ENCODE results near the gene TEX264.

TEX264 gene

GRCh38 chr3:51671734-51672475 lies 853 bp downstream of the TEX264 start:
- no peaks in the 10 kb centered on the region for H3K27me3 ChIP-seq (ENCODE audit: insufficient read depth, low read length, poor library complexity, severe bottlenecking)

GRCh38 chr3:51673181-51673801 lies 2.2 kb downstream of the TEX264 start:
- H3K4me1 ChIP-seq (ENCODE audit: insufficient read depth, low read length, poor library complexity, severe bottlenecking): peaks cover 70% of the 10 kb centered on the region
- H3K79me2 ChIP-seq (ENCODE audit: insufficient read depth, low read length): peaks cover 58% of the 10 kb centered on the region
- no peaks in the 10 kb centered on the region for H3F3A ChIP-seq (ENCODE audit: low read depth)
- no peak overlapping the region for H2AFZ ChIP-seq (ENCODE audit: low read length)
- no peaks in the 10 kb centered on the region for H3K9me2 ChIP-seq (replicated peaks; ENCODE audit: low read depth, low read length)
- peak overlapping the region; percentile 79 for H3K4me2 ChIP-seq (ENCODE audit: low read depth, low read length, poor library complexity, severe bottlenecking)
- no peak overlapping the region for H3K4me3 ChIP-seq (ENCODE audit: low read length, poor library complexity, severe bottlenecking)
- peaks cover 15% of the 10 kb centered on the region for H4K20me1 ChIP-seq (ENCODE audit: insufficient read depth, low read length, poor library complexity, severe bottlenecking)
- H3K9ac ChIP-seq (ENCODE audit: low read depth, low read length, poor library complexity, severe bottlenecking): peak overlapping the region; percentile 96
- H3K9me3 ChIP-seq (ENCODE audit: insufficient read depth, low read depth, low read length): no peaks in the 10 kb centered on the region
- H3K36me3 ChIP-seq (ENCODE audit: insufficient read depth, low read length): no peaks in the 10 kb centered on the region
- H3K27me3 ChIP-seq (ENCODE audit: insufficient read depth, low read length, poor library complexity, severe bottlenecking): no peaks in the 10 kb centered on the region
- no peak for TF ChIP-seq EZH2phosphoT487 (IDR thresholded peaks at IDR 0.05; ENCODE audit: borderline replicate concordance)
- no peak for TF ChIP-seq CTCF (conservative IDR thresholded peaks at IDR 0.05; ENCODE audit: low read length)

More at GRCh38 chr3:51671734-51672475, 853 bp downstream of the TEX264 start:
- Histone ChIP-seq H3K36me3 (ENCODE audit: insufficient read depth, low read length) (no peaks in the 10 kb centered on the region), H3K79me2 (ENCODE audit: insufficient read depth, low read length) (peaks cover 46% of the 10 kb centered on the region), H3K9me2 (replicated peaks; ENCODE audit: low read depth, low read length) (no peaks in the 10 kb centered on the region), H3K9ac (ENCODE audit: low read depth, low read length, poor library complexity, severe bottlenecking) (peak overlapping the region; percentile 96), H3K4me3 (ENCODE audit: low read length, poor library complexity, severe bottlenecking) (peak overlapping the region; percentile 92), H3K9me3 (ENCODE audit: insufficient read depth, low read depth, low read length) (no peaks in the 10 kb centered on the region), H2AFZ (ENCODE audit: low read length) (peak overlapping the region; percentile 76), H3F3A (ENCODE audit: low read depth) (no peaks in the 10 kb centered on the region), H3K4me1 (ENCODE audit: insufficient read depth, low read length, poor library complexity, severe bottlenecking) (peaks cover 60% of the 10 kb centered on the region), H3K4me2 (ENCODE audit: low read depth, low read length, poor library complexity, severe bottlenecking) (peak overlapping the region; percentile 79), H4K20me1 (ENCODE audit: insufficient read depth, low read length, poor library complexity, severe bottlenecking) (peaks cover 15% of the 10 kb centered on the region)
- TF ChIP-seq CTCF (conservative IDR thresholded peaks at IDR 0.05; ENCODE audit: low read length): no peak
- TF ChIP-seq EZH2phosphoT487 (IDR thresholded peaks at IDR 0.05; ENCODE audit: borderline replicate concordance): no peak

- TF ChIP-seq EZH2phosphoT487 (IDR thresholded peaks at IDR 0.05; ENCODE audit: borderline replicate concordance) (no peak), CTCF (conservative IDR thresholded peaks at IDR 0.05; ENCODE audit: low read length) (no peak)
- H3K4me1 ChIP-seq (ENCODE audit: insufficient read depth, low read length, poor library complexity, severe bottlenecking): peaks cover 71% of the 10 kb centered on the region
- H3K79me2 ChIP-seq (ENCODE audit: insufficient read depth, low read length): peaks cover 66% of the 10 kb centered on the region
- H3K9me3 ChIP-seq (ENCODE audit: insufficient read depth, low read depth, low read length): no peaks in the 10 kb centered on the region
- peak overlapping the region; percentile 79 for H3K4me2 ChIP-seq (ENCODE audit: low read depth, low read length, poor library complexity, severe bottlenecking)
- H3K4me3 ChIP-seq (ENCODE audit: low read length, poor library complexity, severe bottlenecking): no peak overlapping the region
- no peaks in the 10 kb centered on the region for H3K9me2 ChIP-seq (replicated peaks; ENCODE audit: low read depth, low read length)
- H4K20me1 ChIP-seq (ENCODE audit: insufficient read depth, low read length, poor library complexity, severe bottlenecking): peaks cover 15% of the 10 kb centered on the region
- no peaks in the 10 kb centered on the region for H3F3A ChIP-seq (ENCODE audit: low read depth)
- no peak overlapping the region for H2AFZ ChIP-seq (ENCODE audit: low read length)
- H3K36me3 ChIP-seq (ENCODE audit: insufficient read depth, low read length): no peaks in the 10 kb centered on the region
- peak overlapping the region; percentile 96 for H3K9ac ChIP-seq (ENCODE audit: low read depth, low read length, poor library complexity, severe bottlenecking)
- no peaks in the 10 kb centered on the region for H3K27me3 ChIP-seq (ENCODE audit: insufficient read depth, low read length, poor library complexity, severe bottlenecking)
These were observed 3.0 kb downstream of the TEX264 start for GRCh38 chr3:51673802-51674654.

Data from Loucy (cell line).